HUES6 (cell line): ENCODE data around the gene ACTL10.

Experiments
- H3K27ac ChIP-seq: 2 replicates; pipeline ENCODE4 v1.7.0; 2013; ENCODE audit warnings: low read depth, mild to moderate bottlenecking, low read length, inconsistent platforms
- H3K27me3 ChIP-seq: 2 replicates; pipeline ENCODE4 v1.6.1; 2013; ENCODE audit warnings: low read length; ENCODE audit not compliant: control insufficient read depth, insufficient read depth
- H3K36me3 ChIP-seq: 2 replicates; pipeline ENCODE4 v1.6.1; 2013; ENCODE audit warnings: low read length; ENCODE audit not compliant: control insufficient read depth, insufficient read depth
- H3K4me1 ChIP-seq: 2 replicates; pipeline ENCODE4 v1.6.1; 2013; ENCODE audit warnings: low read length; ENCODE audit not compliant: control insufficient read depth, insufficient read depth
- H3K4me3 ChIP-seq: 2 replicates; pipeline ENCODE4 v1.5.1; 2013; ENCODE audit warnings: low read depth, low read length
- H3K9ac ChIP-seq: one replicate; pipeline ENCODE4 v1.6.1; 2013; ENCODE audit warnings: mild to moderate bottlenecking, low read length
- H3K9me3 ChIP-seq: 2 replicates; pipeline ENCODE4 v1.6.1; 2013; ENCODE audit warnings: low read depth, low read length; ENCODE audit not compliant: control insufficient read depth, insufficient read depth

Gene ACTL10

DNA sequence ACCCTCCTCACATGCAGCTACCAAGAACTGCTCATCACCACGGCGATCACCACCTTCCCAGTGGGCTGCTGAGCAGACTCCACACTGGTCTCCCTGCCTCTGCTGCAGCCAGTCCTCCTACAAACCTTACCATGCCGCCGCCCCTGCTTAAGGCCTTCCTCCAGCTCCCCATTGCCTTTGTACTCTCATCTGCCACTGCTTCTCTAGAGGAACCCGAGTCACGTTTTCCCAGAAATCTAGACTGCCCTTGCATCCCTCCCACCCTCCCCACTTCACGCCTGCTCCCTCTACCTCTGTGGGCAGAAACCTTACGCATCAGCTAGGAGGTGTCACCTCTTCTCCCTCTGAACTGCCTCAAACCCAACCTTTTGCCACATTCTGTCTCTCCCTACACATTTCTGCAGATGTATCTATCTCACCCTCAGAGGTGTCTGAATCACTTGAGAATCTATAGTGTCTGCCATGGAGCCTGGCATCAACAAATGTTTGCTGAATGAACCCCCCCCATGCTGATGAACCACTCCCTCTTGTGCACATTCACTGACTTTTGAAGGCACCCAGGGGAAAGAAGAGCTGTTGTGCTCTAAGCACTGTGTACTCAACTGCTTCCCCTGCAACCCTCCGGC, 15.1 kb downstream of the ACTL10 start:
- peaks cover 38% of the 10 kb centered on the region for H3K36me3 ChIP-seq

DNA sequence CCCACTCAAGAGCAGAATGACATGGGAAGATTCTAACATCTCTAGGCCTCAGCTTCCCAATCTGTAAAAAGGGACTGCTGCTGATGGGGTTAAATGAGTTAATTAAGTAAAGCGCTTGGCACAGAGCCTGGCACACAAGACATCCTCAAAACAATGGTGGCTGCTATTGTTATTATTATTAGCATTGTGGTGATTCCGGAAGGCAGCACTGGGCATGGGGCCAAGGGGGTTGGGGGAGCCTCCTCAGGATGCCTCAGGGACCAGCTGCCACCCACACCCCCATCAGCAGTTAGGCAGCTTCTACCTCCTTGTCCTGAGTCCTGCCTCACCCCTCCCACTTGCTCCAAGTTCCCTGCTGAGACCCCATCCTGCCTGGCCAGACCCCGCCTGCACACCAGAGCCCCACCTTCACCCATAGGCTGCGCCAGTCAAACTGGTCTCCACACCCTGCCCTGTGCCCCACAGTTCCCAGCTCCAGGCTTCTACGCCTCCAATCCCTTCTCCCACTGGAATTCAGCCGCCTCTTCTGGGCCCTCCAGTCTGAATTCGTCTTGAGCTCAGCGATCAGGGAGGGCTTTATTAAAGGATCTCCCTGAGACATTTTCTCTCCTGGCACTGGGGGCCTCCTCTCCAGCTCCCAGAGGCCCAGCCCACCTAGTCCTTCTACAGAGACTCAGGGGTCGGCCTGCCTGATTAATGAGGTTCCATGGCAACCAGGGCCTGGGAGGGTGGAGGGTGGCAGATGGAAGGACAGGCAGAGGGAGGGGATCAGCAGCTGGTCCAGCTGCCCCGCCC, 18.0 kb downstream of the ACTL10 start:
- H3K9ac ChIP-seq: peak overlapping the region; percentile 86
- H3K27me3 ChIP-seq: peaks cover 8% of the 10 kb centered on the region; the same call in 1 of the 2 replicates
- H3K4me3 ChIP-seq: peak overlapping the region; percentile 86
- H3K4me1 ChIP-seq: peaks cover 20% of the 10 kb centered on the region
- H3K9me3 ChIP-seq: no peaks in the 10 kb centered on the region
- H3K27ac ChIP-seq: no peak overlapping the region
- peaks cover 10% of the 10 kb centered on the region for H3K36me3 ChIP-seq

More for the DNA sequence above, 15.1 kb downstream of the ACTL10 start:
- no peak overlapping the region for H3K9ac ChIP-seq
- no peaks in the 10 kb centered on the region for H3K9me3 ChIP-seq
- H3K4me1 ChIP-seq: peaks cover 17% of the 10 kb centered on the region
- no peak overlapping the region for H3K27ac ChIP-seq
- H3K4me3 ChIP-seq: no peak overlapping the region
- no peaks in the 10 kb centered on the region for H3K27me3 ChIP-seq

GRCh38 chr20:33685328-33686099, 18.8 kb downstream of the ACTL10 start:
- Histone ChIP-seq H3K27ac (no peak overlapping the region), H3K4me3 (peak overlapping the region; percentile 86), H3K4me1 (peaks cover 26% of the 10 kb centered on the region), H3K9me3 (no peaks in the 10 kb centered on the region), H3K36me3 (peaks cover 3% of the 10 kb centered on the region; the same call in 1 of the 2 replicates), H3K9ac (peak overlapping the region; percentile 86), H3K27me3 (peaks cover 8% of the 10 kb centered on the region; the same call in 1 of the 2 replicates)

- H3K9me3 ChIP-seq: no peaks in the 10 kb centered on the region
- peaks cover 8% of the 10 kb centered on the region; the same call in 1 of the 2 replicates for H3K27me3 ChIP-seq
- no peak within 1 kb of the TSS for H3K27ac ChIP-seq
- no peaks in the 10 kb centered on the region for H3K36me3 ChIP-seq
- H3K4me3 ChIP-seq: peak within 1 kb of the TSS; percentile 86
- H3K4me1 ChIP-seq: peaks cover 26% of the 10 kb centered on the region
- peak within 1 kb of the TSS; percentile 86 for H3K9ac ChIP-seq
Observed at GRCh38 chr20:33686100-33686983, 19.6 kb downstream of the ACTL10 start, which contains the start of gene E2F1. TSS of gene E2F1 (minus strand) at chr20:33686385. CDS start at chr20:33686264, 121 bp downstream.

DNA sequence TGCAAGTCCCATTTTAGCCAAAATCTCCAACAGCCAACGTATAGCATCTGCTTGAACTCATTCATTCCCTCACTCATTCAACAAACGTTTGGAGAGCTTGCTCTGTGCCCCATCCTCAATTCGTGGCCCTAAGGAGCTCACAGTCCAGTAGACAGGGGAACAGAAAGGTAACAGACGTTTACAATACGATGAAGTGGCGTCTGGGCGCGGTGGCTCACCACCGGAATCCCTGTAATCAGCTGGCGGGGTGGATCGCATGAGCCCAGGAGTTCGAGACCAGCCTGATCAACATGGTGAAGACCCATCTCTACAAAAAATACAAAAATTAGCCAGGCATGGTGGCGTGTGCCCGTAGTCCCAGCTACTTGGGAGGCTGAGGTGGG, 20.2 kb downstream of the ACTL10 start:
- H3K9me3 ChIP-seq: no peaks in the 10 kb centered on the region
- no peak overlapping the region for H3K27ac ChIP-seq
- peak overlapping the region; percentile 24 for H3K9ac ChIP-seq
- peak overlapping the region; percentile 40 for H3K4me3 ChIP-seq
- no peaks in the 10 kb centered on the region for H3K36me3 ChIP-seq
- H3K4me1 ChIP-seq: peaks cover 26% of the 10 kb centered on the region
- peaks cover 8% of the 10 kb centered on the region; the same call in 1 of the 2 replicates for H3K27me3 ChIP-seq

GRCh38 chr20:33687370-33687915, 20.7 kb downstream of the ACTL10 start:
- no peak overlapping the region for H3K27ac ChIP-seq
- no peaks in the 10 kb centered on the region for H3K9me3 ChIP-seq
- no peak overlapping the region for H3K4me3 ChIP-seq
- peaks cover 26% of the 10 kb centered on the region for H3K4me1 ChIP-seq
- peak overlapping the region; percentile 24 for H3K9ac ChIP-seq
- no peaks in the 10 kb centered on the region for H3K36me3 ChIP-seq
- peaks cover 8% of the 10 kb centered on the region; the same call in 1 of the 2 replicates for H3K27me3 ChIP-seq

- Histone ChIP-seq H3K9ac (no peak overlapping the region), H3K27me3 (peaks cover 8% of the 10 kb centered on the region; the same call in 1 of the 2 replicates), H3K9me3 (no peaks in the 10 kb centered on the region), H3K4me1 (peaks cover 26% of the 10 kb centered on the region), H3K36me3 (no peaks in the 10 kb centered on the region), H3K27ac (no peak overlapping the region), H3K4me3 (no peak overlapping the region)
Observed at GRCh38 chr20:33687993-33688937, 21.5 kb downstream of the ACTL10 start.

DNA sequence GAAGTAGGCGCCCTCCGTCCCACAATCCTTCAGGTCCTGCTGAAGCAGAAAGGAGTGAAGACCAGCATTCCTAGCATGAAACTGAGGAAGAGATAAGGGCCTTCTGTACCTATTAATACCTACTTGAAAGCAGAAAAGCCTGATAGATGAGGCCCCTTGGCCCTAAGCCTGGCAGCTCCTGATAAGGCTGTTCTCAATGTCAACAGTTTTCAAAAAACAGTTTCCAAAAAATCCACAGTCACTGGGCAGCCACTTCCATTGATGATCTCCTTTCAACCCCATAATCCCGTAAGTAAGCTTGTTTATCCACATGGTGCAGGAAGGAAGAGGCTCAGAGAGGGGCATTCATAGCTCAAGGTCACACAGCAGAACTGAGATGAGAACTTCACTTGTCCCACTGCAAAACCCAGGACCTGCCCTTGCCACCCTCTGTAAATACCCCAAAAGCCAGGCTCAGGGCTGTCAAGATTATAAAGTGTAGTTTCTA, 22.2 kb downstream of the ACTL10 start:
- Histone ChIP-seq H3K9ac (no peak overlapping the region), H3K27ac (no peak overlapping the region), H3K4me1 (peaks cover 26% of the 10 kb centered on the region)

GRCh38 chr20:33689493-33689892, 22.8 kb downstream of the ACTL10 start:
- H3K27ac ChIP-seq: no peak overlapping the region
- H3K9ac ChIP-seq: no peak overlapping the region
- H3K4me3 ChIP-seq: no peak overlapping the region
- H3K4me1 ChIP-seq: peaks cover 28% of the 10 kb centered on the region
- no peaks in the 10 kb centered on the region for H3K36me3 ChIP-seq
- peaks cover 8% of the 10 kb centered on the region; the same call in 1 of the 2 replicates for H3K27me3 ChIP-seq
- no peaks in the 10 kb centered on the region for H3K9me3 ChIP-seq

More for the DNA sequence above, 22.2 kb downstream of the ACTL10 start:
- H3K9me3 ChIP-seq: no peaks in the 10 kb centered on the region
- peaks cover 8% of the 10 kb centered on the region; the same call in 1 of the 2 replicates for H3K27me3 ChIP-seq
- H3K4me3 ChIP-seq: no peak overlapping the region
- H3K36me3 ChIP-seq: no peaks in the 10 kb centered on the region
